HCT116 (cell line): ENCODE data around the gene ZNF283. TPM values are rescaled to one million over a fixed set of nuclear protein-coding genes. Genes with fewer than 3 reads are reported as not detected.

Source experiments
- ATAC-seq: fragments of 200-7000 bp; cut with Tn5 transposase; 2 replicates; pipeline ENCODE4 v1.9.1; 2020; ENCODE audit warnings: mild to moderate bottlenecking, moderate library complexity
- BruUV-seq: library from RNA; stranded (reverse); fragments of 400-500 nt; replicated peaks from 2 replicates; lab custom pipeline; 2021; lab: Mats Ljungman, UMichigan
- CTCF ChIA-PET: fragments of 300-600 bp; sonication (Branson Sonifier 250); formaldehyde crosslinking; loops from one replicate; lab custom pipeline; 2021; ENCODE audit warnings: antibody characterized with exemption; lab: Charles Lee
- POLR2A ChIA-PET: fragments of 300-600, 350-600 bp; sonication (Branson Sonifier 250); formaldehyde crosslinking; loops from one replicate; lab custom pipeline; 2021; ENCODE audit warnings: antibody characterized with exemption; lab: Charles Lee
- RAD21 ChIA-PET, 2 experiments: fragments of 300-600 bp; sonication (Branson Sonifier 250); formaldehyde crosslinking; loops; one replicate each; lab custom pipeline; 2023; ENCODE audit warnings: low total read pairs in 2 of 2; ENCODE audit not compliant: uncharacterized antibody in 2 of 2, unreplicated experiment in 2 of 2, low non-redundant PET in 1 of 2; lab: Charles Lee
- DNase-seq: peaks from one replicate; pipeline ENCODE4 v3.0.0-alpha.2; 2010; ENCODE audit warnings: low read depth, low spot score
- H2AFZ ChIP-seq: fragments of 200-600 bp; shearing (Covaris generic), sonication (generic); 2 replicates; pipeline ENCODE4 v1.6.1; 2017; ENCODE audit warnings: low read depth, mixed run types, mixed read lengths, antibody characterized with exemption, low read length; ENCODE audit not compliant: poor library complexity, severe bottlenecking
- H3K27ac ChIP-seq: 2 replicates; pipeline ENCODE4 v1.5.1; 2012; ENCODE audit warnings: low read depth, low read length
- H3K27me3 ChIP-seq: fragments of 200-600 bp; sonication (generic); 2 replicates; pipeline ENCODE4 v1.6.1; 2016; ENCODE audit warnings: mixed run types, low read length, mixed read lengths; ENCODE audit not compliant: insufficient read depth
- H3K36me3 ChIP-seq, 2 experiments: fragments of 200-500 bp in 1 of 2; fragments of 200-600 bp in 1 of 2; sonication (Bioruptor generic) in 1 of 2; sonication (generic) in 1 of 2; 2 replicates each; pipeline versions ENCODE4 v1.5.1 to v1.6.1; 2014 to 2016; ENCODE audit warnings: low read length in 2 of 2, inconsistent platforms in 1 of 2, mixed read lengths in 1 of 2, mixed run types in 1 of 2; ENCODE audit not compliant: insufficient read depth in 2 of 2, control insufficient read depth in 1 of 2
- H3K4me1 ChIP-seq, 2 experiments: fragments of 200-600 bp in 1 of 2; sonication (generic) in 1 of 2; 2 replicates each; pipeline versions ENCODE4 v1.5.1 to v1.6.1; 2012 to 2017; ENCODE audit warnings: low read length in 2 of 2, inconsistent platforms in 1 of 2, mild to moderate bottlenecking in 1 of 2, mixed read lengths in 1 of 2, mixed run types in 1 of 2, moderate library complexity in 1 of 2; ENCODE audit not compliant: insufficient read depth in 2 of 2, control insufficient read depth in 1 of 2
- H3K4me2 ChIP-seq: fragments of 200-600 bp; sonication (generic); 2 replicates; pipeline ENCODE4 v1.6.1; 2017; ENCODE audit warnings: mixed run types, low read length, mixed read lengths
- H3K4me3 ChIP-seq, 2 experiments: fragments of 200-600 bp in 1 of 2; sonication (generic) in 1 of 2; replicated peaks in 1 of 2; 2 replicates each; pipeline ENCODE4 v1.5.1; 2011 to 2016; ENCODE audit warnings: low read length in 2 of 2, control low read depth in 1 of 2, low read depth in 1 of 2, mild to moderate bottlenecking in 1 of 2, mixed read lengths in 1 of 2, mixed run types in 1 of 2
- H3K79me2 ChIP-seq: fragments of 200-600 bp; sonication (generic); 2 replicates; pipeline ENCODE4 v1.6.1; 2017; ENCODE audit warnings: mild to moderate bottlenecking, mixed run types, low read length, moderate library complexity, mixed read lengths; ENCODE audit not compliant: insufficient read depth
- H3K9ac ChIP-seq: fragments of 200-600 bp; sonication (generic); 2 replicates; pipeline ENCODE4 v1.6.1; 2016; ENCODE audit warnings: low read length, mixed read lengths
- H3K9me2 ChIP-seq: fragments of 200-600 bp; sonication (generic), shearing (Covaris generic); 2 replicates; pipeline ENCODE4 v1.6.1; 2017; ENCODE audit warnings: mixed run types, mild to moderate bottlenecking, moderate library complexity; ENCODE audit not compliant: insufficient read depth
- H3K9me3 ChIP-seq, 2 experiments: fragments of 200-500 bp in 1 of 2; fragments of 200-600 bp in 1 of 2; sonication (Bioruptor generic) in 1 of 2; sonication (generic) in 1 of 2; 2 replicates each; pipeline ENCODE4 v1.6.1; 2014 to 2017; ENCODE audit warnings: low read length in 2 of 2, mixed read lengths in 2 of 2, inconsistent platforms in 1 of 2, low read depth in 1 of 2, mild to moderate bottlenecking in 1 of 2, mixed run types in 1 of 2, moderate library complexity in 1 of 2; ENCODE audit not compliant: control insufficient read depth in 1 of 2, insufficient read depth in 1 of 2
- H4K20me1 ChIP-seq: fragments of 200-600 bp; sonication (generic), shearing (Covaris generic); 2 replicates; pipeline ENCODE4 v1.6.1; 2017; ENCODE audit warnings: mixed run types, mild to moderate bottlenecking, moderate library complexity; ENCODE audit not compliant: insufficient read depth
- ATF3 ChIP-seq: IDR thresholded peaks from 2 replicates; pipeline ENCODE4 v1.6.1; 2012
- CBX3 ChIP-seq: IDR thresholded peaks from 2 replicates; pipeline ENCODE4 v1.6.1; 2012; ENCODE audit warnings: low read depth
- CEBPB ChIP-seq: IDR thresholded peaks from 2 replicates; pipeline ENCODE4 v1.6.1; 2012; ENCODE audit warnings: low read depth
- CTCF ChIP-seq, 3 experiments: fragments of 200-600 bp in 1 of 3; sonication (generic) in 1 of 3; IDR thresholded peaks in 2 of 3; conservative IDR thresholded peaks in 1 of 3; 2 replicates each; pipeline ENCODE4 v1.5.1; 2012 to 2017; ENCODE audit warnings: low read depth in 2 of 3, low read length in 2 of 3, antibody characterized with exemption in 1 of 3, borderline replicate concordance in 1 of 3, control low read depth in 1 of 3, mild to moderate bottlenecking in 1 of 3, mixed read lengths in 1 of 3, mixed run types in 1 of 3, moderate library complexity in 1 of 3; ENCODE audit not compliant: insufficient read depth in 1 of 3
- EGR1 ChIP-seq: IDR thresholded peaks from 2 replicates; pipeline ENCODE4 v1.6.1; 2012; ENCODE audit warnings: low read depth
- EZH2 ChIP-seq: fragments of 200-600 bp; sonication (generic); IDR thresholded peaks from 2 replicates; pipeline ENCODE4 v1.6.1; 2017; ENCODE audit warnings: antibody characterized with exemption, mixed run types
- EZH2phosphoT487 ChIP-seq: fragments of 200-600 bp; IDR thresholded peaks from 2 replicates; pipeline ENCODE4 v1.6.1; 2018; ENCODE audit warnings: antibody characterized with exemption, borderline replicate concordance
- FOSL1 ChIP-seq: IDR thresholded peaks from 2 replicates; pipeline ENCODE4 v1.6.1; 2012; ENCODE audit warnings: low read depth
- JUND ChIP-seq: IDR thresholded peaks from 2 replicates; pipeline ENCODE4 v1.6.1; 2012
- POLR2A ChIP-seq: IDR thresholded peaks from 2 replicates; pipeline ENCODE4 v1.7.0; 2011; ENCODE audit warnings: borderline replicate concordance; ENCODE audit not compliant: insufficient read depth, insufficient read length; ENCODE audit errors: extremely low read depth
- POLR2AphosphoS5 ChIP-seq: IDR thresholded peaks from 2 replicates; pipeline ENCODE4 v1.6.1; 2011; ENCODE audit warnings: mild to moderate bottlenecking, low read depth, low read length, moderate library complexity
- REST ChIP-seq: IDR thresholded peaks from 2 replicates; pipeline ENCODE4 v1.6.1; 2012; ENCODE audit warnings: low read depth
- SIN3A ChIP-seq: IDR thresholded peaks from 2 replicates; pipeline ENCODE4 v1.6.1; 2012; ENCODE audit warnings: low read depth
- SP1 ChIP-seq: IDR thresholded peaks from 2 replicates; pipeline ENCODE4 v1.6.1; 2012; ENCODE audit warnings: low read depth
- YY1 ChIP-seq: IDR thresholded peaks from 2 replicates; pipeline ENCODE4 v1.6.1; 2011; ENCODE audit warnings: low read length, low read depth, moderate library complexity, mild to moderate bottlenecking; ENCODE audit not compliant: insufficient replicate concordance; ENCODE audit errors: extremely low read depth
- ZNF274 ChIP-seq: fragments of 200-500 bp; sonication (Bioruptor generic); IDR thresholded peaks from 2 replicates; pipeline ENCODE4 v1.6.1; 2014; ENCODE audit warnings: mild to moderate bottlenecking, low read depth, low read length, inconsistent platforms
- intact Hi-C: fragments of 100-400 bp; cut with micrococcal nuclease; formaldehyde crosslinking; loops from 2 replicates; pipeline ENCODE4 v1.10.0; 2022
- total RNA-seq: library from RNA; stranded (reverse); gene quantifications from one replicate; pipeline ENCODE4 v1.2.1, GENCODE V29; 2021; ENCODE audit not compliant: unreplicated experiment
- TF ChIP-seq, protein P1 (sequence below): IDR thresholded peaks from 2 replicates; pipeline ENCODE4 v1.6.1; 2011; ENCODE audit warnings: mild to moderate bottlenecking, low read length, moderate library complexity; ENCODE audit not compliant: insufficient replicate concordance; ENCODE audit errors: extremely low read depth

ZNF283 gene
- total RNA-seq, 1 experiment from 2014 or later, result 7.6 TPM

DNA sequence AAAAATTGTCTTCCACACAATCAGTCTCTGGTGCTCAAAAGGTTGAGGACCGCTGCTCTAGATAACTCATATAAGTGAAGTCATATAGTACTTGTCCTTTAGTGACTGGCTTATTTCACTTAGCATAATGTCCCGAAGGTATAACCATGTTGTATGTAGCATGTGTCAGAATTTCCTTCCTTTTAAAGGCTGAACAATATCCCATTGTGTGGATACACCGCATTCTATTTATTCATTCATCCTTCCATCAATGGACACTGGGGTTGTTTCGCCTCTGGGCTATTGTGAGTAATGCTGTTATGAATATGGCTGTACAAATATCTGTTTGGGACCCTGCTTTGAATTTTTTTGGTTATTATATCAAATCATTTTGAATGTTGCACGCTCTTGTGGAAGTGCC lies 20.3 kb upstream of the ZNF283 start:
- H3K27ac ChIP-seq, result no peak overlapping the region
- RAD21 ChIA-PET, result no interaction called here
- no peaks in the 10 kb centered on the region for H3K79me2 ChIP-seq
- H3K9me3 ChIP-seq, result no peaks in the 10 kb centered on the region
- H4K20me1 ChIP-seq, result no peaks in the 10 kb centered on the region
- no peaks in the 10 kb centered on the region for H3K27me3 ChIP-seq
- TF ChIP-seq POLR2A (no peak), REST (no peak), POLR2AphosphoS5 (no peak), JUND (no peak), CEBPB (no peak), SP1 (no peak), ATF3 (no peak), EZH2phosphoT487 (no peak), FOSL1 (no peak), YY1 (no peak), CTCF (IDR thresholded peaks at IDR 0.05 in 2 of 3, conservative IDR thresholded peaks at IDR 0.05 in 1 of 3; ENCODE audit: borderline replicate concordance in 1 of 3, insufficient read depth in 1 of 3, low read depth in 2 of 3, low read length in 2 of 3) (no peak), EGR1 (no peak), SIN3A (no peak), EZH2 (no peak), CBX3 (no peak), ZNF274 (no peak)
- TF ChIP-seq, protein P1, sequence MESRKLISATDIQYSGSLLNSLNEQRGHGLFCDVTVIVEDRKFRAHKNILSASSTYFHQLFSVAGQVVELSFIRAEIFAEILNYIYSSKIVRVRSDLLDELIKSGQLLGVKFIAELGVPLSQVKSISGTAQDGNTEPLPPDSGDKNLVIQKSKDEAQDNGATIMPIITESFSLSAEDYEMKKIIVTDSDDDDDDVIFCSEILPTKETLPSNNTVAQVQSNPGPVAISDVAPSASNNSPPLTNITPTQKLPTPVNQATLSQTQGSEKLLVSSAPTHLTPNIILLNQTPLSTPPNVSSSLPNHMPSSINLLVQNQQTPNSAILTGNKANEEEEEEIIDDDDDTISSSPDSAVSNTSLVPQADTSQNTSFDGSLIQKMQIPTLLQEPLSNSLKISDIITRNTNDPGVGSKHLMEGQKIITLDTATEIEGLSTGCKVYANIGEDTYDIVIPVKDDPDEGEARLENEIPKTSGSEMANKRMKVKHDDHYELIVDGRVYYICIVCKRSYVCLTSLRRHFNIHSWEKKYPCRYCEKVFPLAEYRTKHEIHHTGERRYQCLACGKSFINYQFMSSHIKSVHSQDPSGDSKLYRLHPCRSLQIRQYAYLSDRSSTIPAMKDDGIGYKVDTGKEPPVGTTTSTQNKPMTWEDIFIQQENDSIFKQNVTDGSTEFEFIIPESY, result no peak
- TF ChIP-seq, all 23 proteins: peak for 0
- no peak overlapping the region for H3K9ac ChIP-seq
- no TSS peak for BruUV-seq
- ATAC-seq, result no peak
- ChIA-PET POLR2A (no interaction called here), CTCF (interaction anchor here (0.6 kb wide), 1 partner anchor 286 kb away, joined by 3 read pairs; no protein-coding TSS in a partner anchor)
- H3K9me2 ChIP-seq, result no peaks in the 10 kb centered on the region
- no peak for DNase-seq
- H3K4me3 ChIP-seq, result no peak overlapping the region
- no peak overlapping the region for H2AFZ ChIP-seq
- H3K36me3 ChIP-seq, result no peaks in the 10 kb centered on the region
- peaks cover 0 to 6% of the 10 kb centered on the region in 2 experiments; a peak in 1 of 4 replicates for H3K4me1 ChIP-seq
- H3K4me2 ChIP-seq, result no peak overlapping the region
- intact Hi-C loops, result no loop called here
